Cardiac septum (tissue), 1 donor: ENCODE measurements around the gene ASB16. TPM values are rescaled to one million over a fixed set of nuclear protein-coding genes. Genes with fewer than 3 reads are reported as not detected.

Experiments
- DNase-seq: peaks from one replicate; pipeline ENCODE4 v3.0.0-alpha.2; 2020; ENCODE audit warnings: low spot score
- intact Hi-C: fragments of 100-400 bp; cut with DNase I; formaldehyde crosslinking; loops from one replicate; pipeline ENCODE4 v1.14.0; 2022
- total RNA-seq: library from RNA; stranded (reverse); fragmentation: NEBNext Ultra II Directional; extraction: Animal tissue kit (Norgen Biotek cat#: 25700); gene quantifications from one replicate; pipeline ENCODE4 v1.2.1, GENCODE V29; 2021
- donor health status: DM: no; HTN: no; CAD: no.

The ASB16 gene
- total RNA-seq, 1 donor from 2014 or later, result 8.9 TPM

GRCh38 chr17:44204441-44204882 is 34.0 kb downstream of the ASB16 start:
- no peak for DNase-seq
- intact Hi-C loops, result no loop called here

GRCh38 chr17:44205962-44206824 is 35.7 kb downstream of the ASB16 start:
- no peak for DNase-seq
- intact Hi-C loops, result no loop called here

- intact Hi-C loops, result no loop called here
- DNase-seq, result no peak
Measured at GRCh38 chr17:44206825-44207155, 36.3 kb downstream of the ASB16 start.

DNA sequence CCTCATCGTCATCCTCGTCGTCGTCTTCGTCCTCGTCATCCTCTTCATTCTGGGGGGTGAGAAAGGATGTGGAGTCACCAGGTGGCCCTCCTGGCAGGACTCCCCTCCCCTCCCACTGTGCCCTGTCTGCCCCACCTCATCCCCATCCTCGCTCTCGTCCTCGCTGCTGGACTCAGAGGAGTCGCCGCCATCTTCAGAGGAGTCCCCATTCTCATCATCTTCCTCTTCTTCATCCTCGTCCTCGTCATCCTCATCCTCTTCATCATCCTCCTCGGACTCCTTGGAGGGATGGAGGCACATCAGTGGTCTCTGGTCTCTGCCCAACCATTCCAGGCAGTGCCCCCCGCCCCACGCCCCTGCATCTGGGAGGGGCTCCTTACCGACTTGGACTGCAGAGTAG is 36.8 kb downstream of the ASB16 start:
- intact Hi-C loops, result no loop called here
- no peak for DNase-seq

DNA sequence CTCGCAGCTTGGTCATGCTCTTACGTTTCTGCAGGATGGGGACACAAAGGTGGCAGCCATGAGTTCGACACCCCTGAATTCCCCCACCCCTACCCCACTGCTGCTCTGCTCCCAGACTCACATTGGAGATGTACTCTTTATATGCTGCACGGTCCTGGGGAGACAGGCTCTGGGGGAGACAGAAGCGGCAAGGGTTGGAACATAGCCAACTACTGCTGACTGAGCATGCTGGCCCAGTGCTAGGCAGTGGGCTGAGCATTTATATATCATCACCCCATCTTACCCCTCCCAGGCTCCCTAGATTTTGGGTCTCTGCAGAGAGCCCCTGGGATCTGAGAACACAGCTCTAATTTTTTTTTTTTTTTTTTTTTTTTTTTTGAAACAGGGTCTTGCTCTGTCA is 37.2 kb downstream of the ASB16 start:
- intact Hi-C loops, result no loop called here
- no peak for DNase-seq

DNA sequence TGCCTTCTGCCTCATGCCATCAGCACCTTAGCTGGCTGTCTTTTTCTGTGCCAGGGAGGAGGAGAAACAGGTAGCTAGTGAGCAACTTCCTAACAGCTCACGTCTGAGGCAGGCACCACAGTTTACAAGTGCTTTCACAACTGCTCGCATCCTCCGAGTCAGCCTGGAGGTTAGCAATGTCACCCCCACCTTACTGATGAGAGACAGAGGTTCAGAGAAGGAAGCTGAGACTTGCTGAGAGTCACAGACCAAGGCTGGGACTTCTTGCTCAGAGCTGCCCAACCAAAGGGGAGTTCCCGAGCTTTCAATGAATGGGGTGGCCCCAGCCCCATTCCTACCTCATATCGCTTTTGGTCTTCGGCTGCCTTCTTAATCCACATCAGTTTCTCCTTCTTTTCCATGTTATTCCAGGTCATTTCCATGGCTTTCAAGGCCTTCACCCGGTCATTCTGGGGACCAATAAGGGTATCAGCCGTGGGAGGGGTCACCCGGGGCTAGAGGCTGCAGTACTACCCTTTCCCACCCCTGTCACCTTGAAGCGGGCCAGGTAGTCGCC is 39.4 kb downstream of the ASB16 start:
- no peak for DNase-seq
- intact Hi-C loops, result loop anchor here (2.0 to 10.0 kb wide), 3 partner anchors 121 to 295 kb away; partner anchors contain the start of genes GPATCH8 and GRN

DNA sequence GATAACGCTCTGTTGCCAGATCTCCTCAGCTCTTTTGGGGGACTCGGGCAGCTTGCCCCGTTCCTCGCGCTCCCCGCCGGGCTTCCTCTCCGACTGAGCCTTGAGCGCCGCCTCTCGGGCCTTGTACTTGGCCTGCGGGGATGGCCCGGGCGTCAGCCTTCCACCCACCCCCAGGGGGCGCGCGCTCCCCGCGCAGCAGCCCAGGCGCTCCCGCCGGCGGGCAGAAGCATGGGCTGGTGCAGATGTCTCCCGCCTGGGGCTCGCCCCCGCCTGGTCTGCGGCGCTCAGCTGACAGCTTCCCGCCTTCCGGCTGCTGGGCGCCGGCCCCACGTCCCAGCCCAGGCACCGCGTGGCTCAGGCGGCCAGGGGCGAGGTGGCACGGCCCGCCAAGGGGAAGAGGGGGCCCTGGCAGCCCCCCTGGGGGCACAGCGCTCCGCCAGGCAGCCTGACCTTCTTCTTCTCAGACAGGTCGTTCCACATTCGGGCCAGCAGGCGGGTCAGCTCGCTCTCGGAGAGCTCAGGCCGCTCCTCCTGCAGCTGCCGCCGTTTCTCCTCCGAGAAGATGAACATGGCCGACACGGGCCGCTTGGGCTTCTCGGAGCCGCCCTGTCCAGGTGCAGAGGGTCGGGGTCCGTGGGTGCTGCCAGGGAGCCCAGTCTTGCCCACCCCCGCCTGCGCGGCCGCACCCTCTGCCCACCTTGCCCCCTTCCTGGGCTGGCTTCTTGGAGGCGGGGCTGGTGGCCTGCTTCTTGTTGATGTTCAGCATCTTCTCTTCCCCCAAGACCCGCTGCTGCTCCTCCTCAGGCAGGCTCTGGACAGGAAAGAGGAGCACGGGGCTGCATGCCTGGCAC is 40.1 kb downstream of the ASB16 start:
- intact Hi-C loops, result loop anchor here (2.0 to 10.0 kb wide), 3 partner anchors 120 to 294 kb away; partner anchors contain the start of genes GPATCH8 and GRN
- DNase-seq, result peak; percentile 96

DNA sequence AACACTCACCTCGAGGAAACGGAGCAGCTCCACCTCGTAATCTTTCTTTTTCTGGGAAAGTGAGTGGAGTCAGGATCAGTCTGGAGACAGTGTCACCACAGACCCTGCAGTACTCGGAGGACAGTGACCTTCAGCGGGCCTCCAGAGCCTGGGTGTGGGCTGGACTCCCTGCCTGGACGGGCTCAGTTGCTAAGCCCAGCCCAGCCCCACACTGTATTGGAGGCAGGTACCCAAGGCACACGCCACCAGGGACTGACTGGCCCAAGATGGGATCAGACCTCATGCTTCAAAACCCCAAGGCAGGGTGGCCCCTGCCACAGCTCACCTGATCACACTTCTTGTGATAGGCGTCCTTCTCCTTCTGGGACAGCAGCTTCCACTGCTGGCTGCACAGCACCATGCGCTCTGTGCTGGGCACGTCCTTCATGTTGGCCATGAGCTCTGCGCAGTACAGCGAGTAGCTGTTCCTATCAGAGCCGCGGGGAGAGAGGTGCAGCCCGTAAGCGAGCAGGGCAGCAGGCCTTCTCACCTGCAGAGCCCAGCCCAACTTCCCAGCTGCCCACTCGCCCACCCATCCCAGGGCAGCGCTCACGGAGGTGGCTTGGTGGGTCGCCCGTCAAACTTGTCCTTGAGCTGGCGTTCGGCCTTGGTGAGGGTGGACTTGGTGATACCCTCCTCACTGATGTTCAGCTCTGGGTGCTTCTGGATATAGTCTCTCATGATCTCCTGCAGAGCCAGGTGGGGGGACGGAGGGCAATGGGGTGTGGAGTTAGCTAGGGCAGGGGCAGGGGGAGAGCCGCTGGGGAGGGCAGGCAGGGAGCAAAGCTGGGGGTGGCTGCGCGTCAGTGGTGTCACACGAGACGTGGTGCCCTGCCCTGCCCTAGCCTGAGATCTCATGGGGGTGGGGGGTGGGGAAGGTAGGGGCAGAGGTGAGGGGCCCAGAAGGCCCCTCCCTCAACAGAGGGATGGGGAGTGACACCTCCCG is 41.1 kb downstream of the ASB16 start:
- DNase-seq, result no peak
- intact Hi-C loops, result loop anchor here (2.0 to 10.0 kb wide), 3 partner anchors 119 to 293 kb away; partner anchors contain the start of genes GPATCH8 and GRN

DNA sequence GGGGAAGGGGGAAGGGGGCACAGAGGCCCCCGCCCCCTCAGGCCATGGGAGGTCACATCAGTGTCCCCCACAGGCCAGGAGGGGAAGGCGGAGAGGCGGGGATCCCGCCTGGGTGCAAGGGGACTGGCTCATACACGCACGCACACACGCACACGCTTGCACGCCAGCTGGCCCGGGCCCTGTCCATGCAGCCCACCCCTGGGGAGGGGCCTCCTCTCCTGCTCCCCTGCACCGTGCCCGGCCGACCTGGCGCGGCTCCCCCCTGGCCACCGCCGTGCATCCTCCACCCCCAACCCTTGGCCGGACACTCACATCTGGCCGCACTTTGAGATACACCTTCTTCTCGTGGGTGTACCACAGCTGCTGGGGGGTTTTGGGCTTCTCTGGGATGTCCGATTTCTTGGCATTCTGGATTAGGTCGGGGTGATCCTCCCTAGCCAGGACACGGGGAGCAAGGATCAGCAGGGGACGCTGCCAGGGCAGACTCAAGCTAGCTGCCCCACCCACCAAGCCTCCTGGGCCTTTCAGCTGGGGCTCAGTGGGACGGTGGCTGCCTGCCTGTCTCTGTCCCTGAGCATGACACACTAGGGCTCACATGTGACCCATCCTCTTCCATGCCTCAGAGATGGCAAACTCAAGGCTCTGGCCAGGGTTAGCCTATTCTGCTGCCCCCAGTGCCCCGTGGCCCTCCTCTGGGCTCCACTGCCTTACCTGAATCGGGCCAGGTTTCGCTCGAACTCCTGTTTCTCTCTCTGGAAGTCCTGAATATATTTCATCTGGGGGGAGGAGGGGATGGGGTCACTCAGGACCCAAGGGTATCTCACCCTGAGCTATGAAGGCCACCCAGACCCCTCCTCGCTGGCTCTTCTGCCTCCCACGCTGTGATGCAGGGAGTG is 42.3 kb downstream of the ASB16 start:
- intact Hi-C loops, result loop anchor here (5.0 to 10.0 kb wide), 2 partner anchors 135 to 292 kb away; partner anchors contain the start of genes GPATCH8 and GRN

DNA sequence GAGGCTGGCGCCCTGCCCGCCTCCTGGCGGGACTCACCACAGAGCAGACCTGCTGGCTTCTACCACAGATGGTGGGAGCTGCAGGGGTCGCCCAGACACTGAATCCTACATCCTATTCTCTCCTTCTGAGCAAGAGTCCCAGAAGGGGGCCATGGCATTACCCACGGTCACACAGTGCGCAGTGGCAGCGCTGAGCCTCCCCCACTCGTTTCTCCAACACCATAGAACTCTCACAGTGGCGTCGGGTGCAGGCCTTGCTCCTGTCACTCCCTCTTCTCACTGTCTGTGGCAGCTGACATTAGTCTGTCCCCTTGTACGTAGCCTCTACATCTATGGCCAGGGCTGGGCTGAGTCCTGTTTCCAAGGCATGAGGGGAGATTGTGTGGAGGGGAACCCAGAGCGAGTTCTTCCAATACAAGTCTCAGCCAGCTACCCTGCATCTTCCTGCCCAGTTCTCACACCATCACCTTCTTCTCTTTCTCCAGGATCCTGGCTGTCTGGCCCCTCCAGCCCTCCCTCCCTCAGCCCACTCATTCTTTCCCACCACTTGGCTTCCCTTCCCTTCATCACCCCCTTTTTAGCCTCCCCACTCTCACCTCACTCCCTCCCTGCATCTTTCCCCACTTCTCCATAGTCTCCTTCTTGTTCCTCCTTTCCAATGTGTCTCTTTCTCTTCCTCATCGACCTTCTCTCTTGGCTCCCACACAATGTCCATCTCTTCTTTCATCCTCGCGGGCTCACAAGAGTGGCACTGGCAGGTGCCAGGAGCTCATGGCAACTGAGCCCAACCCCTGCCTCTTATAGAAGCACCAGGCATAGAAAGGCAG is 43.1 kb downstream of the ASB16 start:
- DNase-seq, result no peak
- intact Hi-C loops, result loop anchor here (5.0 to 10.0 kb wide), 2 partner anchors 134 to 291 kb away; partner anchors contain the start of genes GPATCH8 and GRN

More for the DNA sequence above, 42.3 kb downstream of the ASB16 start:
- DNase-seq, result no peak

GRCh38 chr17:44214230-44214494 is 43.7 kb downstream of the ASB16 start:
- DNase-seq, result no peak
- intact Hi-C loops, result loop anchor here (5.0 to 10.0 kb wide), 2 partner anchors 133 to 291 kb away; partner anchors contain the start of genes GPATCH8 and GRN

DNA sequence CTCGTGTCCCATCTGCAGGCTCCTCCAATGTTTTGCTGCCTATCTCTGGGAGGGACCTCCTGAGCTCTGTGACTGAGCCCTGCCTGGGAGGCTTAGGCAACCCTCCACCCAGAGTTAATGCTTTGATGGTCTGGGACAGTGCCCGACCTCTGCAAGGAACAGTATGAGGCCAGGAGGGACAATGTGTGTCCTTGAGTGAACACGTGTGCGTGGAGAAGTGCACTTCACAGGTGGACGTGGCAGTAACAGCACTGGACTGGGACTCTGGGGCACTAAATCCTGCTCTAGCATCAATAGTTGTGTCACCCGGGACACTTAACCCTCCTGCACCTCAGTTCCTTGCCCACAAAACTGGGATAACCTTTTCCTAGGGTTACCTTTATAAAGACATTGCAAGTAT is 44.4 kb downstream of the ASB16 start:
- intact Hi-C loops, result loop anchor here (5.0 to 10.0 kb wide), 2 partner anchors 132 to 290 kb away; partner anchors contain the start of genes GPATCH8 and GRN

GRCh38 chr17:44216173-44216572 is 45.7 kb downstream of the ASB16 start:
- intact Hi-C loops, result loop anchor here (10.0 kb wide), 1 partner anchor 289 kb away; the partner anchor contains the start of gene GPATCH8
- no peak for DNase-seq

More for the DNA sequence above, 44.4 kb downstream of the ASB16 start:
- no peak for DNase-seq

DNA sequence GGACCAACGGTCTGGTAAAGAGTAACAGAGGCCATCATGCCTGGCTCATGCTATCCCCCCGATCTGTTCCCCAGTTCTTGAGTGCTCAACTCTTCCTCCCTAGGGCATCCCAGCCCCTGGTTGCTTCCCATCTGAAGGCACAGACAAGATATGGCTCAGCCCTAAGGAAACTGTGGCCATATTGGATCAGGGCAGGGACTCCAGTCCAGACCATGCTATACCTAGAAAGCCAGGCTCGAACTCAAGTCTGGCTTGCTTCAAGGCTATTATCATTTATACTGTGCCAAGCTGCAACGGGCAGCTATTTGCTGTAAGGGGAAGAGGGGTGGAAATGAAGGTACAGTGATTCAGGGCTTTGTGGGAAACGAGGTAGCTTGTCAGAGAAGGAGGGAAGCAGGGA is 46.2 kb downstream of the ASB16 start:
- intact Hi-C loops, result loop anchor here (10.0 kb wide), 1 partner anchor 288 kb away; the partner anchor contains the start of gene GPATCH8
- no peak for DNase-seq

GRCh38 chr17:44217738-44218343 is 47.3 kb downstream of the ASB16 start:
- no peak for DNase-seq
- intact Hi-C loops, result loop anchor here (1.0 to 10.0 kb wide), 3 partner anchors 18 to 287 kb away; partner anchors contain the start of gene GPATCH8
